Endometrial microvascular endothelial cells (primary cell): ENCODE data around the gene ELMO1. TPM values are rescaled to one million over a fixed set of nuclear protein-coding genes. Genes with fewer than 3 reads are reported as not detected.

Experiments
- in situ Hi-C: cut with HindIII; loops from 2 replicates; pipeline ENCODE4 v1.10.0; 2017; ENCODE audit warnings: low sequenced_read_pairs, low pct_unique_long_range_greater_than_20kb; ENCODE audit errors: inconsistent ontology term
- total RNA-seq: library from RNA; depleted of rRNA; stranded (reverse); fragments of >200 nt; gene quantifications from one replicate; pipeline ENCODE4 v1.2.3, GENCODE V29; 2015; ENCODE audit errors: inconsistent ontology term

The ELMO1 gene
- total RNA-seq, 1 donor from 2014 or later = 24.7 TPM

- in situ Hi-C loops = no loop called here
These were observed 32.1 kb downstream of the ELMO1 start for GRCh38 chr7:37416378-37417106.

DNA sequence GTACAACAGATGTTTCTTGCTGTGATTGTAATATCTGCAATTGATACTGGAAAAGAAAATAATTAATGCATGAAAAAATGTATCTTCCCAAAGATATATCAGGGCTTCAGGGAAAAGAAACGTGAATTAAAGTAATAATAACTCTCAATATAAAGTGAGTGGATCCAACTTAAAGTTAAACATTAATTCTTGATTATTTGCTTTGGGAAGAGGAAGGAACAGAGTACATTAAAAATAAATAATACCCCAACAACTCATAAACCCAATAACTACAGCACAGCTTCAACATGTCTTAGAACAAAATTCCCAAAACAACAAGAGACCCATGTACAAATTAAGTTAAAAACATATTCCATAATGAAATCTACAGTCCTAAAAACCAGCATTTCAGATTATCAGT is 33.0 kb downstream of the ELMO1 start:
- in situ Hi-C loops = no loop called here

DNA sequence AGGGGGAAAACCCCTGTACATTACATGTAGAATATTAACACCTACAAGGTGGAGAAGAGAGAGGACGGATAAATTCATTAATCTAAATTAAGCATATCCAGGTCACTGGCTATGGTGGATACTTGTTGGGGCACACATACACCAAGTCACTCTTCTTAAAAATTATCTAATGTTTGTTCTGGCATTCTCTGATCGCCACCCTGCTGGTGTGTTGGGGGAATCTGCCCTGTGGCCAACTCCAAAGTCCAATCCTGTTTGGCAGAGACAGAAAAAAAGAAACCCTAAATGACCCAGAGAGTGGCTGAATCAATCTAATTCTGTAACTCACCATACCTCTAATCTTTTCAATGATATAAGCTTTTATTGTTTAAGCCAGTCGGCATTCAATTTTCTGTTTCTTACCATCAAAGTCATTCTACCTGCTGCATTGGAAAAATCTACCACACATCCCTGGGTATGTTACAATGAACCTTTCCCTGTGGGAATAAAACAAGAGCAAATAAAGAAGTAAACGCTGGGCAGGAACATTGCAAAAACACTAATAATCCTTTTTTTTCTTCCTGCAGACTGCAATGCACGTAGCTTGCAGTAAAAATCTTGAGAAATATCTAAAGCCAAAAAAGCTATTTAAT is 34.2 kb downstream of the ELMO1 start:
- in situ Hi-C loops = no loop called here

- in situ Hi-C loops = no loop called here
These were observed 37.1 kb downstream of the ELMO1 start for GRCh38 chr7:37411444-37412034.

DNA sequence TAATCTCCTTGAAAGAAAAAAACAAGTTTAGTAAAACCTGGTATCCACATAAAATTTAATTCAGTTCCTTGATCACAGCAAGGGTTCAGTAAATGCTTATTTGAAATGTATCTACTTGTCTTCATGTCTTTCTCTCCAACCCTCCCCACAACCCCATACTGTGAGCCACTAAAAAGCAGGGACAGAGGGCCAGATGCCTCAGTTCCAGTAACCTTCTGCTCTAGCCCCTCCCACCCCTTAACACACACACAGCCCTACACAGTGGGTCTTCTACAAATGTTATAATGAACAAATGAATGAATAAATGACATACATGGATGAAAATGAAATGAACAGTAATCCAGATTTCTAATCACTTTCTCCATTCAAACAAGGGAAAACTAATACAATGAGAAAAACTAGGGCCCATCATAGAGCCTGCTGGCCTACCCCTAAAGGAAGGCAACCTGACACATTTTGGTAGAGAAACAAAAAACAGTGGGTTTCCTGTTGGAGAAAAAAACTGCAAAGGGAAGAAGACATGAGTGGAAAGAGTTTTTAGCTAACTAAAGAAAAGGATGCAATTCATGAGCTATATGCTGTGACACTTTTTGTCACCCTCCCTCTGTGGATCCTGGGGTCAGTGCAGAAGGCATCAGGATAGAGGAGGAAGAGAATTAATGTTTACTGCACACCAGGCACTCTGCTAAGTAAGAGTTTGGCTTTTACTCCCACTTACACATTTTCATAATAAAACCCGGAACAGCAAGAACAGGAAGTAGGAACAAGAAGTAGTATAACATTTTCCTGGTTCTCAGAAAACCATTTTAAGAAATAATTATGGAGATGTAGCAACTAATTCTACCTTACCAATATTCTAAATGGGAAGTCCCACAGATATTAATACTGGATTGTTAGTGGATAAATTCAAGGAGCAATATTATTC is 38.1 kb downstream of the ELMO1 start:
- in situ Hi-C loops = no loop called here

DNA sequence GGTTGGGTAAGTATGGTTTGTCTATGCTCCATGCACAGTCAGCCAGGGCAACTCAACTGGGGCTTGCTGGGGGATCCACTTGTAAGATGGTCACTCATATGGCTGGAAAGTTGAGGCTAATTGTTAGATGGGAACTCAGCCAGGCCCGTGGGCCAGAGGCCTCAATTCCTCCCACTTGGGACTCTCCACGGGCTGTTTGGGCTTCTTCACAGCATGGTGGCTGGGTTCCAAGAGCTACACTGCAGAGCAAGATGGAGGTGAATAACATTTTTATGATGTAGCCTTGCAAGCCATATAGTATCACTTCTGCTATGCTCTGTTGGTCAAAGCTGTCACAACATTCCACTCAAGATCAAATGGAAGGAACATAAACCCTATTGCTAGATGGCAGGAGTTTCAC is 39.2 kb downstream of the ELMO1 start:
- in situ Hi-C loops = no loop called here

DNA sequence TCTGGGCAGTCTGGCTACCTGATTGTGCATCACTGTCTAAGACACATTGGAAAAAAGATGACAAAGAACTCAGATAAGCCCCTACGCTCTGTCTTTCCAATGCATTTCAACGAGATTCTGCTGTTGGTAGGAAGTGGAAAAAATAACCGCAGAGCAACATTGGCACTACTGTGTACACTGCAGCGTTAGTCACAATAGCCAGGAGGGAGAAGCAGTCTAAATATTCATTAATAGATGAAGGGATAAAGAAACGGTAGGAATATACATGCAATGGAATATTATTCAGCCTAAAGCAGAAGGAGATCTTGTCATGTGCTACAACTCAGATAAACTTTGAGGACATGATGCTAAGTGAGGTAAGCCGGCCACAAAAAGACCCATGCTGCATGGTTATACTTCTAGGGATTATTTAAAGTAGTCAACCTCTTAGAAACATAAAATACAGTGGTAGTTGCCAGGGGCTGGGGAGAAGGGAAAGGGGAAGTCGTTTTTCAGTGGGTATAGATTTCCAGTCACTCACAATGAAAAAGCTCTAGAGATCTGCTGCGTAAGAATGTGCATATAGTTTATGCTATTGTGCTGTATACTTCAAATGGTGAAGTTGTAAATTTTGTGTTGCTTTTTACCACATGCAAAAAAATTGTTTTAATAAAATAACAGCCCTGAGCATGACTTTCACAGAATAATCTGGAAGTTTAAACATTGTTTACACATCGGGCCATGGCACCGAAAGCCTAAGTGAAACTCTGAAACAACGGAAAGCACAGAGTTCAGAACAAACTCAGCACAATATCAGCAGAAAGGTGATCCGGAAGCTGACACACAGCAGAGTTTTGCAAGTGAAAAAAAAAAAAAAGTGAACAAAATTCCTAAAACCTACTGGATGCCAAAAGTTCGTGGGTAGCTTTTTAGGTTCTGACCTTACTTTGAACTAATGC is 40.1 kb downstream of the ELMO1 start:
- in situ Hi-C loops = no loop called here

DNA sequence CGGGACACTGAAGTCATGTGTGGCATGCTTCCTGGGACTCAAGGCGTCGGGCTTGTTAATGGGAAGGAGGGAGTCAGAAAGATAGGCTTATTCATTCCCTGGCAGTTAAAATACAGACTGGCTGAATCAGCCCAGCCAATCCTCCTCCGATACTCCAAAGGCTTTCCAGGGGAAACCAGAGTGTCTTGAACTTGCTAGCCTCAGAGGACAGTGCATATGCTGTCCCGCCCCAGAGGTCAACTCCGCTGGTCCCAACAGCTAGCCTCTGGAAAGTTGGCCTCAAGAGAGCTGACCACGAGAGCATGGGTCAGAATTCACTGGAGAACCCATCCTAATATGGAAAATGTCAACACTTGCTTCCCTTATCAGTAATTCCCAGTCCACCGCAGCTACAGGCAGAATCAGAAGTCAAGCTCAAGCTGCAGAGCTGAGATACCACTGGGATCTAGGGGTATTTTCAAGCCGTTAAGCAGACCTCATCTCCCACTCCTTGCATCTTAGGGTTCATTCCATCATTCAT is 43.0 kb downstream of the ELMO1 start:
- in situ Hi-C loops = no loop called here

GRCh38 chr7:37405128-37405527 is 43.5 kb downstream of the ELMO1 start:
- in situ Hi-C loops = no loop called here

- in situ Hi-C loops = no loop called here
These were observed 48.7 kb downstream of the ELMO1 start for GRCh38 chr7:37399876-37400421.

DNA sequence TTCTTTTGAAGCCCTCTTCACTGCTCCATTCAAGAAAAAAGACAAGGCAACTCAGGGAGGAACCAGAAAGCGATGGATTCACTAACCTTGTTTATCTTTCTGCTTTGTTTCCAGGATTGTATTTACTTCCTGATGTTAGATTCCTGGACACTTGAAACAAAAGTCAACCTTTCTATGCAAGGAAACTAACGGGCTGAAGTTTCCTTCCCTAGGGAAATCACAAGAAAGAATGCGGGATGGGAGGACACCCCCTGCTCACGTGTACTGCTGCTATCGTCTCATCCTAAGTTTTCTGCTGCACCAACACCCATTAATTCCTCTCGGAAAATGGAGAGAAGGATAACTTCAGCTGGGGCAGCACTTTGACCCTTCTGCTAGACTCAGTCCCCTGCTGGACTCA is 50.3 kb downstream of the ELMO1 start:
- in situ Hi-C loops = no loop called here

GRCh38 chr7:37395618-37396259 is 52.9 kb downstream of the ELMO1 start:
- in situ Hi-C loops = no loop called here

GRCh38 chr7:37394158-37394557 is 54.5 kb downstream of the ELMO1 start:
- in situ Hi-C loops = no loop called here

- in situ Hi-C loops = no loop called here
These were observed 55.2 kb downstream of the ELMO1 start for GRCh38 chr7:37393476-37393875.

DNA sequence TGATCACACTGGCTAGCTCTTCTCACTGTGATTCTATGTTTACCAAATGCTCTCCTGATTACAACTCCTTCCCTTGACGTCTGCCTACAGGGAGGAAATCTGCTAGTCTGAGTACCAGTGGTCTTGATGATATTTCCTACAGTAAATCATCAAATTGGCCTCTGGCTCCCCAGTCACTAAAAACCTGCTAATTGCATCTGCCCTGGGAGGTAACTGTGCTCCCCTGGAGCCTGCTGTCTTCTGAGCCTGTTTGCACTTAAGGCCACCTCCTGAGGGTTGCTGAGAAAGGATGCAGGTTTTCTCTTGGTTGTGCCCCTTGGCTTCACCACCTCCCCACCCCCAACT is 56.0 kb downstream of the ELMO1 start:
- in situ Hi-C loops = no loop called here

- in situ Hi-C loops = no loop called here
These were observed 56.6 kb downstream of the ELMO1 start for GRCh38 chr7:37391791-37392672.

DNA sequence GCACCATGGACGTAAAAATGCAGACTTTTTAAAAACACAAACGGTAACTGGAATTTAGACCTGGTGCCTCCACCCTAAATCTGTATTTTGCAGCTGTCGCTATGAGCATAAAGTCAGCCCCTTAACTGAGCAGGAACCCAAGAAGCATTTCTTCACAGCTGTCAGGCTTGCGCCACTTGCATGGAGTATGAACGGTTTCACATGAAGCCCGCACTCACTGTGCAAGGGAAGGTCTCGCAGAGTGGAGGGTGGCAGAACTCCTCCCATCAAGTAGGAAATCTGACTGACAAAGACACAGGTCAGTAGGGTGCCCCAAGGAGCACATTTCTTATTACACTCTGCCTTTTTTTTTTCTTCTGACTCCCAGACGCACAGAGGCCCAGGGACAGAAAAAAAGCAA is 58.5 kb downstream of the ELMO1 start:
- in situ Hi-C loops = no loop called here
